GM19193 (cell line): ENCODE results near the gene HSBP1L1.

ENCODE experiments used
- POLR2A ChIP-seq: IDR thresholded peaks from 4 replicates; pipeline ENCODE4 v1.6.1; 2011; ENCODE audit not compliant: insufficient read depth, insufficient read length; ENCODE audit errors: extremely low read depth

Gene HSBP1L1

DNA sequence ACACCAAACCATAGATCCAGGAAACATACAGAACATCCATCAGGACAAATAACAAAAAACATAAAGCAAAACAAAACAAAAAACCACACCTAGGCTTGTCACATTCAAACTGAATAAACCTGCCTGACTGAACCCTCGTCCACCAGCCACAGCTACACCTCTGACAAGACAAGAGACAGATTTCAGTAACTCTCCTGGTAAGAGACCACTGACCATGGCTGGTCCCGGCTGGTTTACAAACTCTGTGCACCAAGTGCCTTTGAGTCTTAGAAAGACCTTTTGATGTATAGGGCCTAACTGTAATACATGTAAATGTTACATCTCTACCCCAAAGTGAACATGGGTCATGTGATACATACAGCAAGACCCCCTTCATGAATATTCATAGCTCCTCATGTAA lies 8.2 kb upstream of the HSBP1L1 start:
- no peak for TF ChIP-seq POLR2A

DNA sequence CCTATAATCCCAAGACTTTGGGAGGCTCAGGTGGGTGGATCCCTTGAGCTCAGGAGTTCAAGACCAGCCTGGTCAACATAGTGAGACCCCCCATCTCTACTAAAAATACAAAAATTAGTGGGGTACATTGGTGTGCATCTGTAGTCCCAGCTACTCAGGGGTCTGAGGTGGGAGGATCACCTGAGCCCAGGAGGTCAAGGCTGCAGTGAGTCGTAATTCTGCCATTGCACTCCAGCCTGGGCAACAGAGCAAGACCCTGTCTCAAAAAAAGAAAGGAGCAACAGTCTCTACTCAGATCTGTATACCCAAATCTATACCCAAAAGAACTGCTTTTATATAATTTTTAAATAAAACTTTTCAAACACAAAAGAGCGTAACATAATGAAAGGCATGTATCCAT lies 5.5 kb upstream of the HSBP1L1 start:
- TF ChIP-seq POLR2A: no peak

DNA sequence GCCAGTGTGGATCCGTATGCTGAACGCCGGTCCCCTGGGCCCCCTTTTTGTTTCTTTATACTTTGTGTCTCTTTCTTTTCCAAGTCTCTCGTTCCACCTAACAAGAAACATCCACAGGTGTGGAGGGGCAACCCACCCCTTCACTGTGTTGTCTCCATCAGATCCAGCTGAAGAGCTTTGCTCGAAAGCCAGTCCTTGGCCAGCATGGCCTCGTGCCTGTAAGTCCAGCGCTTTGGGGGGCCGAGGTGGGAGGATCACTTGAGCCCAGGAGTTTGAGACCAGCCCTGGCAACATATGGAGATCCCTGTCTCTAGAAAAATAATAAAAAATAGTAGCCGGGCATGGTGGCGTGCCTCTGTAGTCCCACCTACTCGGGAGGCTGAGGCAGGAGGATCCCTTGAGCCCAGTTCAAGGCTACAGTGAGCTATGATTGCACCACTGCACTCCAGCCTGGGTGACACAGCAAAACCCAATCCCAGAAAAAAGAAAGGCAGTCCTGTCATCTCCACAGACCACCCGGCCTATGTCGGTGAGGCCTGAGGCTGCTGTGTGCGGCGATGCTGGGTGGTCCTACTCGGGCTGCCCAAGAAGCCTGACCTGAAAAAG lies 3.4 kb upstream of the HSBP1L1 start:
- TF ChIP-seq POLR2A: no peak

DNA sequence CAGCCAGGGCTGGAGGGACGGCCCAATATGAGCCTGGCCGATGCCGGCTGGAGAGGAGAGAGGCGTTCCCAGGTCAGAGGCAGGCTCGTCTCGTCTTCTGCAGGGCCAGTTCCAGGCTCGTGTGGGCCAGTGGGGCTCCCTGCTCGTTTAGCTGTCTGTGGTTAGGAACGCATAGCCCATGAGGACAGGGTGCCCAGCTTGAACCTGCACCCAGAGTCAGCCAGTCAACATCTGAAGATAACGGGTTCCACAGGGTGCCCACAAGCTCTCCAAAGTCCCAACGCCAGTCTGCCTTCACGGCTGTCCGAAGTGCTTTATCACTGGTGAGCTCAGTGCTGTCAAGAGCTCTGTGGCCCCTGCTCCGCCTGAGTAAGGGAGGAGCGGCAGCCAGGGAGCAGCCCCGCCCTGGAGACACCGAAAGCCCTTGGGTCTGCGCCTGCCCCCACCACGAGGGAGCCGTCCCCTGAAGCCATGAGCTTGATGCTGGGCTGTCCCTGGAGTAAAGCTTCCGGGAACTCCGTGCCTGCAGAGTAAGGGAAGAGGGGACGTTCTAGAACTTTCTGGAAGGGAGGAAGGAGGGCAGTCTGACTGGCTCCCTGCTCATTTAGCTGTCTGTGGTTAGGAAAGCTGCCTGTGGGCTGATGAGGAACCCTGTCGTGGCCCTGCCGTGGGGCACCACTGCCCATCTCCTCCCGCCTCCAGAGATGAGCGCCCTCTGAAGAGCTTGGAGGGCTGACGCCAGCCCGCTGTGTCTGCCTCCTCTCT lies 2.7 kb upstream of the HSBP1L1 start:
- TF ChIP-seq POLR2A: no peak

DNA sequence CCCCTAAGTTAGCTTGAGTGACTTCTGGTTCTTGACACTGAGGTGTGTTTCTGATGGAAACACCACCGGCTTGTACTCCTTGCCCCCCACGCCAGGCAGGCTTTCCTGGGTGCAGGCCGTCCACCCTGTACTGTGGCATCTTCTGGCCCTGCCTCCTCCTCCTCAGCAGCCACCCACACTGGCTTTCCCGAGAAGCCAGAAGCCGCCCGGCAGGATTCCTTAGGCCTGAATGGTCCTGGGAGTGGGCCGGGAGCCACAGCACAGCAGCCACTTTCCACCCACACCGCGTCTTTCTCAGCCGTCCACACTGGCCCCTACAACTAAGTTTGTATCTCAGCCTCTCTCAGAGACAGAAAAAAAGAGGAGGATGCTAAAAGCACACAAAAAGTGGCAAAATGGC lies 2.1 kb upstream of the HSBP1L1 start:
- no peak for TF ChIP-seq POLR2A

DNA sequence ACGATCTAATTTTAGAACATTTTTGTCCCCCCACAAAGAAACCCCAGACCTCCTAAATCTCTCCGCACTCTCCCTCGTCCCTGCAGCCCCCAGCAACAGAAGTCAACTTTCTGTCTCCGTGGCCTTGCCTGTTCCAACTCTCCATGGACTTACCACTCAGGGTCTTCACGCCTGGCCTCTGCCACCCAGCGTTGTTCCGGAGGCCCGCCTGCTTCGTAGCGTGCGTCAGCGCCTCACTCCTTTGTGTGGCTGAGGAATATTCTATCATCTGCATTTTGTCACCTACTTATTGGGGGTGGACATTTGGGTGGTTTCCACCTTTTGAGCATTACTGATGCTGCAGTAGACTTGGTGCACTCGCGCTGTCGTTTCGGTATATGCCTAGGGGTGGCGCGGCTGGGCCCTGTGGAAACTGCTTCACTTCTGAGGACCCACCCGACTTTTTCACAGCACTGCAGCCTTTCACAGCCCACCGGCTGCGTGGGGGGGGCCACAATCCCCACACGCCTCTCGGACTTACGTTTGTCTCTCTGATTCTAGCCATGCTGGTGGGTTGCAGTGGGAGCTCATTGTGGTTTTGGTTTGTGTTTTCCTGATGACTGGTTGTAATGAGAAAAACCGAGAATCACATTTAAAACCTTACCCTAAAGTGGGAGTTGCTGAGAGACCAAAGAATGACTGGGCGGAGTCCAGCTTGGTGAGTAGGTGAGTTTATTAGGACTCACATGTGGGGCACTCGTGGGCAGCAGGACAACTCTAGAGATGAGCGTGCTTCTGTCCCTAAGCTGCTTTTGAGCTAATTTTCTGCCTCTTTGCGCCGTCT lies 1.4 kb upstream of the HSBP1L1 start:
- TF ChIP-seq POLR2A: no peak

DNA sequence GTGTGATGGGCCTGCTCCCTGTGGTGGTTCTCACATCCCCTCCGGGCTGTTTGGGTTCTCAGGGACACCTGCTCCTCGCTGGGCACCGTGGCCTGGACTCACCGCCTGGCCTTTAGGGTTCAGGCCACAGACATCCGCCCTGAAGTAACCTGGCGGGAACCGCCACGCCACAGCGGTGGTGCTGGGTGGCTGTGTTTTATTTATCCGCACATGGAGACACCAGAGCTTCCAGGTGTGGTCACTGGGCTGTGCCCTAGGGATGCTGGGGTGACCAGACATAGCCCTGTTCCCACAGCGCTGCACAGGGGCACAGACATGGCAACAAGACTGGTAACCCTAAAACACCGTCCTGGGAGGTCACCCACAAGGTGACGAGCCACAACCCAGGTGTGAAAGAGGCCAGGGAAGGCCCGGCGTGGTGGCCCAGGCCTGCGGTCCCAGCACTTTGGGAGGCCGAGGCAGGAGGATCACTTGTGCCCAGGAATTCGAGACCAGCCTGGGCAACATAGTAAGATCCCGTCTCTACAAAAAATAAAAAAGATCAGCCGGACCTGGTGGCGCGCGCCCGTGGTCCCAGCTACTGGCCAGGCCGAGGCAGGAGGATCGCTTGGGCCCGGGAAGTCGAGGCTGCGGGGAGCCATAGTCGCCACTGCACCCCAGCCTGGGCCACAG lies 649 bp upstream of the HSBP1L1 start:
- no peak for TF ChIP-seq POLR2A

DNA sequence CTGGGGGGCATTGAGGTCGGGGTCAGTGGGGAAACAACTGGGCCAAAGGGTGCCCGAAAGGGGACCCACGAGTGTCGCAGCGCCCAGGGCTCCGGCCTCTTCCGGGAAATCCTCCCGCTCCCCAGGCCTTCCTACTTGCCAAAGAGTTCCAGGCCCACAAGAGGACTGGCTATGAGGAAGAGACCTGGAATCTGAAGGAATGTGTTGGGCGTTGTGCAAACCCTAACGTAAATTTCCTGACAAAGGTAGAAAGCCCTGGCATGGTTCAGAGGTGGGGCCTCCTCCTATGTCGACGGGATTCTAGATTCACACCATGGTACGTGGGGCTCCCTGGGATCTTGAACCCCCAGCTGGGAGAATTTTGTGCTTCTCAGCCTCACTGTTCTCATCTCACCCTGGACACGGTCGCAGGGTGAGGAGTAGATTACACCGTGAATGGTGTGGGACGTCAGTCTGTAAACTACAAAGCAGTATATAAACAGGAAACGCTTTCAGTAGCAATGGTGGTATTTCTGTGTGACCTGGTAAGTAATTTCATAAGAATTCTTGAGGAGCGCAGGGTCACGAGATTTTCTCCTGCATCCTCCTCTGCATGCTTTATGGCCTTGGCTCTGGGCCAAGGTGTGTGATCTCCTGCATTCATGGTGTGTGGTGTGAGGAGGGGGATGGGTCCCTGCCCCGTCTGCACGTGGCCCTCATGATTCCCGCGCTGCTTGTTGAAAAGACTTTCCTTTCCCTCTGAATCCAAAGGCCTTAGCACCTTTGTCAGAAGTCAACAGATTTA lies 868 bp downstream of the HSBP1L1 start:
- TF ChIP-seq POLR2A: no peak

DNA sequence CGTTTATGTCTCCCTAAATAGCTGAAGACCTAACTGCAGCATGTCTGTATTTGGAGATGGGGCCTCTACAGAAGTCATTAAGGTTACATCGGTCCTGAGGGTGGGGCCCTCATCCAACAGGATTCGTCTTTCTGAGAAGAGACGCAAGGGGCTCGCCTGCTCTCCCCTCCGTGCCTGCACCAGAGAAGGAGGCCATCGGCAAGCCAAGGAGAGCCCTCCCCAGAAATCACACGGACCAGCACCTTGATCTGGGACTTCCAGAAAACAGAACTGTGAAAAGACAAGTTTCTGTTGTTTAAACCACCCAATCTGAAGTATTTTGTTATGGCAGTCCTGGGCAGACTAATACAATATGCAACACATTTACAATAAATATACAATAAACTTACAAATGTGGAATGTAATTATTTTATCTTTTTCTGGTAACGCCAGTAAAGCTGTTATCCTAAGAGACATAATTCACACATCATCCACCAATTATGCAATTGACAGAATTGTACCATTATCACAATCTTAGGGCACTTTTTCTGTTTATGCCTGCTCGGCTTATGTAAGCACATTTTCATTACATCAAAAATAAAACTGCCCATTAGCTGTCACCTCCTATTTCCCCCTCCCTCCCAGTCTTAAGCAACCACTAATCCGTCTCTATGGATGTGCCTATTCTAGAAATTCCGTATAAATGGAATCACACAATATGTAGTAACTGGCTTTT lies 6.1 kb downstream of the HSBP1L1 start:
- TF ChIP-seq POLR2A: no peak

DNA sequence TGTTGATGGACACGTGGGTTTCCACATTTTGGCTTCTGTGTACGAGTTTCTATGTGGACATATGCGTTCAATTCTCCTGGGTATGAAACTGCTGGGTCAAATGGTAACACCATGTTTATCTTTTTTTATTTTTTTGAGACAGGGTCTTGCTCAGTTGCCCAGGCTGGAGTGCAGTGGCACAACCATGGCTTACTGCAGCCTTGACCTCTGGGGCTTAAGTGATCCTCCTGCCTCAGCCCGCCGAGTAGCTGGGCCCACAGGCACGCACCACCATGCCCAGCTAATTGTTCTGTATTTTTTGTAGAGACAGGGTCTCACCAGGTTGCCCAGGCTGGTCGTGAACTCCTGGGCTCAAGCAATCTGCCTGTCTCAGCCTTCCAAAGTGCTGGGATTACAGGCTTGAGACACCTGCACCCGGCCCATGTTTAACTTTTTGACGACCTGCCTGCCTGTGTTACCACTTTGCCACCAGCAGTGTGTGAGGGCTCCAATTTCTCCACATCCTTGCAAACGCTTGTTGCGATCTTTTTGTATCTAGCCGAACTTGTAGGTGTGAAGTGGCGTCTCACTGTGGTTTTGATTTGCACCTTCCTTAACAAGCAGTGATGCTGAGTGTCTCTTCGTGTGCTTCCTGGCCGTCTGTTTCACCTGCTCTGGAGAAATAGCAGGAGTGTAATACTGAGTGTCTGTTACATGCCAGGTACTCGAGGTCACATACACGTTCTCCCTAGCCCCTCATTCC lies 6.9 kb downstream of the HSBP1L1 start:
- no peak for TF ChIP-seq POLR2A

DNA sequence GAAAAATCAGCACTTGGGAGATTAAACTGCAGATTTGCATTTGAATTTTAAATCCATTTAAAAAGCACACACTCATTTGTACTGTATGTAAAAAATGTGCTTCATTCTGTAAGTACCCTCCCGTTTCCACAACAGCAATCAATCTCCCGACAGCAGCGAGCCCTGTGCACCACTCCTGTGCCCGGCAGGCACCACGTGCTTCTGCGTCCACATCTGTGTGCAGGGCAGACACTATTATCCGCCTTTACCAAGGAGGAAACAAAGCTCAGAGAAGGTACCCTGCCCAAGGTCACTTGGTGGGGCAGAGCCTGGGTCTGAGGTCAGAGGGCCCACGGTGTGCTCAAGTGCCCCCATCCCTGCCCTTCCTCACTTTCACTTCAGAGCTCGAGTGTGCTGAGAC lies 7.5 kb downstream of the HSBP1L1 start:
- TF ChIP-seq POLR2A: no peak

DNA sequence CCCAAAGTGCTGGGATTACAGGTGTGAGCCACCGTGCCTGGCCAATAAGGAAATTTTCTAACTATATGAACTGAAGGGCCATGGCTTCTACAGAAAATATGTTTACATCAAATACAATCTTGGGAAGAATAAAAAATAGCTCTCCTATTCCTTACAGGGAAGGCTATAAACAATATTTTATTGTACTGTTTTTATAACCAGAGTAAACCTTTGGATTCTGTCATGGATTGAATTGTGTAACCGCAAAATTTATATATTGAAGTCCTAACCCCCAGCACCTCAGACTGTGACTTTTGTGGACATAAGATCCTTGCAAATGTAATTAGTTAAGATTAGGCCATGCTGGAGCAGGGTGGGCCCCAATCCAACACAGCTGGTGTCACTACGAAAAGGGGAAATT lies 8.3 kb downstream of the HSBP1L1 start:
- no peak for TF ChIP-seq POLR2A

DNA sequence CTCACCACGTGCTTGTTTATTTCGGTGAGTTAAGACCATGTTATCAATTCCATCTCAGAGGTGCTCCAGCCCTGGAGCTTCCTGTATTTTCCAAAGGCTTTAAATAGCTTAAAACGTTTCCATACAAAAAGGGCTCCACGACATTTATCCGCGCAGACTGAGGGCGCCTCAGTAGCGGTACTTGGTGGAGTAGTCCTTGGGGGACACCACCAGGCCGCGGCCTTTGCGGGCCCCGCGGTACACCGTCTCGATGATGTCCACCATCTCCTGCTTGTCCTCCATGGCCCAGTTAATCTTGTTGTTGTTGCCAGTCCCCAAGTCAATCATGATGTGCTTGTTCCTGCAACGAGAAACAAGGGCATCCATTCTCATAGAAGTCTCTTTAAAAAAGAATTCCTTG lies 9.1 kb downstream of the HSBP1L1 start:
- TF ChIP-seq POLR2A: no peak

DNA sequence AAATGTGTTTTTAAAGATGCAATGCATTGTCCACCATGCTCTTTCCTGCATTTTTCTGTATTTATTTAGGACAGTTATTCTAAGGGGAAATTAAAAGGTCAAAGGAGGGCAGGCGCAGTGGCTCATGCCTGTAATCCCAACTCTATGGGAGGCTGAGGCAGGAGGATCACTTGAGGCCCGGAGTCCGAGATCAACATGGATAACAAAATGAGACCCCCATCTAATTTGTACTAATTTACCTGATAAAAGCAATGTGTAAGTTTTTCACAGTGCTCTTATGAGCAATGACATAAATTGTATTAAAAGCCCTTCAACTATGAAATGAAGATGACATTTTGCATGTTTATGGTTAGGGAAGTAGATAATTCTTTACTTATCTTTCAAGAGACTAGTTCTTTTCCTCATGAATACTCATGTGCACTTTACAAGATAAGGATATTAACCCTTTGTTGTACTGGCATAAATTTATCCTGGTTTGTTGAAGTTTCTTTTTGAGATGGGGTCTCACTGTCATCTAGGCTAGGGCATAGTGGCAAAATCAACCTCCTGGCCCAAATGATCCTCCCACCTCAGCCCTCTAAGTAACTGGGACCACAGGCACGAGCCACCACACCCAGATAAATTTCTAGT lies 9.7 kb downstream of the HSBP1L1 start:
- no peak for TF ChIP-seq POLR2A

DNA sequence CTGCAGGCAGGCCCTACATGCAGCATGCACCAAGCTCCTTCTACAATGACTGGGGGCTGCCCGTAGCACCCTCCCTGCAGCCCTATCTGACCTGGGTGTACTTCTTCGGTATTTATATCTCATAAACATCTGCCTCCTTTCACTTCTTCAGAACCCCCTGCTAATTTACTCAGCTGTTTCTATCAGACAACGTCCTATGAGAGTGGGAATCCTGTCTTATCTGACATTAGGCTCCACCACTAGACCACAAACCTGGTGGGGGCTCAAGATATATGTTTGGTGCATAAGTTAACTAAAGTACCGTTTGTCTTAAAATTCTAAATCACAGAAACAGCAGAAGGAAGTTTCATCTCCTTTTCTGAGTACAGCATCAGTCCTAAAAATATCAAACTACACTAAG lies 10.6 kb downstream of the HSBP1L1 start:
- TF ChIP-seq POLR2A: no peak
